CD14-positive monocyte (primary cell): Measurements from ENCODE around the gene NRG3. TPM values are rescaled to one million over a fixed set of nuclear protein-coding genes. Genes with fewer than 3 reads are reported as not detected.

Experiments
- DNase-seq, 3 donors: peaks; one replicate each; pipeline ENCODE4 v3.0.0-alpha.2; 2011 to 2022
- H2AFZ ChIP-seq: 2 replicates; pipeline ENCODE4 v1.6.0; 2012; ENCODE audit warnings: mild to moderate bottlenecking, low read depth, low read length, inconsistent platforms; ENCODE audit not compliant: insufficient read depth, poor library complexity, severe bottlenecking
- H3K27ac ChIP-seq, 2 donors: 1 replicate in 1 of 2; 2 replicates in 1 of 2; pipeline ENCODE4 v1.5.1; 2012 to 2013; ENCODE audit warnings: low read length in 2 of 2, control low read depth in 1 of 2, inconsistent platforms in 1 of 2, low read depth in 1 of 2, mild to moderate bottlenecking in 1 of 2
- H3K27me3 ChIP-seq, 2 donors: one replicate each; pipeline versions ENCODE4 v1.6.0 to v1.6.1; 2011 to 2013; ENCODE audit warnings: low read length in 2 of 2; ENCODE audit not compliant: control insufficient read depth in 2 of 2, insufficient read depth in 2 of 2
- H3K36me3 ChIP-seq, 2 donors: replicated peaks in 1 of 2; 1 replicate in 1 of 2; 2 replicates in 1 of 2; pipeline versions ENCODE4 v1.5.1 to v1.6.1; 2012 to 2013; ENCODE audit warnings: low read length in 2 of 2, control low read depth in 1 of 2, inconsistent platforms in 1 of 2, mild to moderate bottlenecking in 1 of 2; ENCODE audit not compliant: insufficient read depth in 2 of 2, control insufficient read depth in 1 of 2
- H3K4me1 ChIP-seq, 2 donors: 1 replicate in 1 of 2; 2 replicates in 1 of 2; pipeline versions ENCODE4 v1.5.1 to v1.6.1; 2012 to 2013; ENCODE audit warnings: low read length in 2 of 2, control low read depth in 1 of 2, inconsistent platforms in 1 of 2, mild to moderate bottlenecking in 1 of 2, moderate library complexity in 1 of 2; ENCODE audit not compliant: insufficient read depth in 2 of 2, control insufficient read depth in 1 of 2
- H3K4me2 ChIP-seq: replicated peaks from 2 replicates; pipeline ENCODE3; 2012; ENCODE audit warnings: low read length, moderate library complexity, mild to moderate bottlenecking; ENCODE audit not compliant: poor library complexity, severe bottlenecking; ENCODE audit errors: extremely low read depth
- H3K4me3 ChIP-seq, 3 experiments: fragments of 200-600 bp in 1 of 3; sonication (generic) in 1 of 3; replicated peaks in 1 of 3; 1 replicate in 2 of 3; 2 replicates in 1 of 3; pipeline ENCODE4 v1.5.1; 2011 to 2013; ENCODE audit warnings: low read length in 3 of 3, mild to moderate bottlenecking in 3 of 3, control low read depth in 2 of 3, low read depth in 2 of 3, inconsistent platforms in 1 of 3, moderate library complexity in 1 of 3
- H3K79me2 ChIP-seq: 2 replicates; pipeline ENCODE4 v1.6.0; 2012; ENCODE audit warnings: mild to moderate bottlenecking, control low read depth, inconsistent platforms, low read length, moderate library complexity; ENCODE audit not compliant: insufficient read depth
- H3K9ac ChIP-seq: 2 replicates; pipeline ENCODE4 v1.6.0; 2017; ENCODE audit warnings: low read length, mild to moderate bottlenecking; ENCODE audit not compliant: insufficient read depth, poor library complexity, severe bottlenecking
- H3K9me3 ChIP-seq, 2 donors: replicated peaks in 1 of 2; 1 replicate in 1 of 2; 2 replicates in 1 of 2; pipeline versions ENCODE4 v1.5.1 to v1.6.1; 2012 to 2013; ENCODE audit warnings: low read length in 2 of 2, control low read depth in 1 of 2; ENCODE audit not compliant: control insufficient read depth in 1 of 2, insufficient read depth in 1 of 2
- H4K20me1 ChIP-seq: 2 replicates; pipeline ENCODE4 v1.6.0; 2012; ENCODE audit warnings: mild to moderate bottlenecking, low read length, control low read depth, moderate library complexity; ENCODE audit not compliant: insufficient read depth
- H3K27ac Mint-ChIP-seq, 7 donors: one replicate each; pipeline ENCODE4 v1.8.0; 2020; ENCODE audit warnings: mild to moderate bottlenecking in 7 of 7, mixed read lengths in 7 of 7, moderate library complexity in 6 of 7, inconsistent platforms in 2 of 7
- H3K27me3 Mint-ChIP-seq, 3 donors: one replicate each; pipeline ENCODE4 v1.8.0; 2021 to 2022; ENCODE audit warnings: low read depth in 3 of 3, mild to moderate bottlenecking in 3 of 3, mixed read lengths in 3 of 3, moderate library complexity in 3 of 3, inconsistent platforms in 1 of 3
- H3K36me3 Mint-ChIP-seq, 2 donors: one replicate each; pipeline ENCODE4 v1.8.0; 2020; ENCODE audit warnings: mixed read lengths in 2 of 2, inconsistent platforms in 1 of 2, mild to moderate bottlenecking in 1 of 2
- H3K4me1 Mint-ChIP-seq: one replicate; pipeline ENCODE4 v1.8.0; 2020; ENCODE audit warnings: mild to moderate bottlenecking, mixed read lengths
- H3K4me3 Mint-ChIP-seq, 2 donors: one replicate each; pipeline ENCODE4 v1.8.0; 2020; ENCODE audit warnings: mild to moderate bottlenecking in 2 of 2, mixed read lengths in 2 of 2, moderate library complexity in 1 of 2
- H3K9me3 Mint-ChIP-seq, 7 donors: one replicate each; pipeline ENCODE4 v1.8.0; 2020 to 2022; ENCODE audit warnings: mixed read lengths in 7 of 7, mild to moderate bottlenecking in 6 of 7, moderate library complexity in 6 of 7, inconsistent platforms in 2 of 7
- WGBS: methylation state at CpG from one replicate; pipeline ENCODE4 v1.1.5; 2013; ENCODE audit warnings: missing lambda C conversion rate; ENCODE audit not compliant: insufficient coverage; 5-methylcytosine and 5-hydroxymethylcytosine counted together
- intact Hi-C, 2 donors: fragments of 100-400 bp; cut with micrococcal nuclease; formaldehyde crosslinking; loops; one replicate each; pipeline versions ENCODE4 v1.15.0 to v1.15.1; 2023
- polyA plus RNA-seq, 3 donors: library from polyadenylated mRNA; depleted of rRNA in 1 of 3; unstranded in 2 of 3; stranded (reverse) in 1 of 3; fragments of 300-500 nt in 2 of 3; fragments of >200 nt in 1 of 3; fragmentation: Illumina TruSeq in 2 of 3; gene quantifications; 1 replicate in 2 of 3; 2 replicates in 1 of 3; pipeline ENCODE4 v1.2.3, GENCODE V29; 2012 to 2021
- TF ChIP-seq, protein P1 (sequence below): fragments of 200-600 bp; IDR thresholded peaks from one replicate; pipeline ENCODE4 v1.8.0; 2022; ENCODE audit warnings: antibody characterized with exemption, mild to moderate bottlenecking

Gene NRG3
- polyA plus RNA-seq, 3 donors: not detected

DNA sequence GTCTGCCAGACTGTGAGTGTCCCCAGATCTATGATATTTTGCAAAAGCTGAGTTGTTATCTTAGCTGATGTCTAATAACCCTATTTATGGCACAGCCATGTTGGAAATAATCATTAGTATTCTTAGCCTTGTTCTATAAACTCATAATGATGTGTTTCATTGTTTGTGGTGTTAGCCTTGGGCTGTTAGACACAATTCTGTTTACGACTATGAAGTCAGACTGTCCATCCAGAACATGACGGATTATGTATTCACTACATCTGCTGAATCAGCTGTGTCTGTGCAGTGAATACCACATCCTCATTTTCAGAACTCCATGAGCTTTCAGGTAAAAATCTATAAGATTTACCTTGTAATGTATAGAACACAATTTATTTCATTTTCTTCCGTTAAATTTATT, 577.1 kb downstream of the NRG3 start:
- intact Hi-C loops: no loop called here
- Histone ChIP-seq H3K79me2 (no peaks in the 10 kb centered on the region), H3K9me3 (no peaks in the 10 kb centered on the region), H3K4me3 (no peak overlapping the region), H4K20me1 (no peaks in the 10 kb centered on the region), H3K27ac (no peak overlapping the region), H3K9ac (no peak overlapping the region), H3K27me3 (no peaks in the 10 kb centered on the region), H3K4me1 (no peaks in the 10 kb centered on the region), H2AFZ (no peak overlapping the region), H3K36me3 (no peaks in the 10 kb centered on the region), H3K4me2 (no peak overlapping the region)
- Mint-ChIP-seq H3K9me3 (peaks cover 0 to 3% (median 0%) of the 10 kb centered on the region in 7 donors), H3K27ac (no peak overlapping the region), H3K4me1 (no peaks in the 10 kb centered on the region), H3K27me3 (no peaks in the 10 kb centered on the region), H3K4me3 (no peak overlapping the region), H3K36me3 (no peaks in the 10 kb centered on the region)
- TF ChIP-seq, protein P1, sequence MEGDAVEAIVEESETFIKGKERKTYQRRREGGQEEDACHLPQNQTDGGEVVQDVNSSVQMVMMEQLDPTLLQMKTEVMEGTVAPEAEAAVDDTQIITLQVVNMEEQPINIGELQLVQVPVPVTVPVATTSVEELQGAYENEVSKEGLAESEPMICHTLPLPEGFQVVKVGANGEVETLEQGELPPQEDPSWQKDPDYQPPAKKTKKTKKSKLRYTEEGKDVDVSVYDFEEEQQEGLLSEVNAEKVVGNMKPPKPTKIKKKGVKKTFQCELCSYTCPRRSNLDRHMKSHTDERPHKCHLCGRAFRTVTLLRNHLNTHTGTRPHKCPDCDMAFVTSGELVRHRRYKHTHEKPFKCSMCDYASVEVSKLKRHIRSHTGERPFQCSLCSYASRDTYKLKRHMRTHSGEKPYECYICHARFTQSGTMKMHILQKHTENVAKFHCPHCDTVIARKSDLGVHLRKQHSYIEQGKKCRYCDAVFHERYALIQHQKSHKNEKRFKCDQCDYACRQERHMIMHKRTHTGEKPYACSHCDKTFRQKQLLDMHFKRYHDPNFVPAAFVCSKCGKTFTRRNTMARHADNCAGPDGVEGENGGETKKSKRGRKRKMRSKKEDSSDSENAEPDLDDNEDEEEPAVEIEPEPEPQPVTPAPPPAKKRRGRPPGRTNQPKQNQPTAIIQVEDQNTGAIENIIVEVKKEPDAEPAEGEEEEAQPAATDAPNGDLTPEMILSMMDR: no peak
- DNase-seq: no peak
- no CpG with 5 or more reads among the region's 3 CpGs for WGBS

DNA sequence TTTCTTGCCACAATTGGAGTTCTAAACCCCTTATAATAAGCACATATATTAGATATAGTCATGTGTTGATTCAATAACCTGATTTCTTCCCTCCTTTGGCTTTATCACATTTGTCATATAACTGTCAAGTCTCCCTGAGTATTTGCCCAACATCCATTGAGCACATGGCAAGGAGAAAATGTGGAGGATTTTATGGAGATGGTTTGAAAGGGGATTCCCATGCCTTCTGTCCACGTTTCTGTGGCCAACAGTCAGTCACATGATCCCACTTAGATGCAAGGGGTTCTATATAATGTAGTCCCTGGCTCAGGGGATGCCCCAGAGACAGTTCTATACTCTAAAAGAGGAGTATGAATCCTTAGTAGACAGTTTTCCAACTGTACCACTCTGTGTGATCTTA, 577.7 kb downstream of the NRG3 start:
- Histone ChIP-seq H3K36me3 (no peaks in the 10 kb centered on the region), H4K20me1 (no peaks in the 10 kb centered on the region), H2AFZ (no peak overlapping the region), H3K27me3 (no peaks in the 10 kb centered on the region), H3K4me3 (no peak overlapping the region), H3K4me1 (no peaks in the 10 kb centered on the region), H3K9me3 (peaks cover 0 to 2% of the 10 kb centered on the region in 2 donors), H3K9ac (no peak overlapping the region), H3K27ac (no peak overlapping the region), H3K4me2 (no peak overlapping the region), H3K79me2 (no peaks in the 10 kb centered on the region)
- TF ChIP-seq, protein P1: no peak
- no CpG with 5 or more reads among the region's 1 CpG for WGBS
- no peak for DNase-seq
- intact Hi-C loops: no loop called here
- H3K9me3 Mint-ChIP-seq: peaks cover 0 to 2% (median 0%) of the 10 kb centered on the region in 7 donors
- no peaks in the 10 kb centered on the region for H3K4me1 Mint-ChIP-seq
- no peaks in the 10 kb centered on the region for H3K27me3 Mint-ChIP-seq
- no peak overlapping the region for H3K4me3 Mint-ChIP-seq
- no peak overlapping the region for H3K27ac Mint-ChIP-seq
- H3K36me3 Mint-ChIP-seq: no peaks in the 10 kb centered on the region
